ENCODE measurements around the gene SALL4. TPM values are rescaled to one million over a fixed set of nuclear protein-coding genes. Genes with fewer than 3 reads are reported as not detected.

The SALL4 gene
- total and polyA plus RNA-seq, 9 of the 15 experiments (the other 6 are each of a cell fraction or from before 2014, with no cell fraction given): 0.03 to 0.07 TPM; not detected in 7

- TF ChIP-seq ATF7 (IDR thresholded peaks at IDR 0.05): no peak
- TF ChIP-seq ZNF449 (CRISPR knock-in tag; IDR thresholded peaks at IDR 0.05): no peak
- peak in 1 of 3 experiments; percentile 14; a peak in 1 of 6 replicates for TF ChIP-seq ZBTB11 (CRISPR knock-in tag; IDR thresholded peaks at IDR 0.05)
- TF ChIP-seq SAFB2 (IDR thresholded peaks at IDR 0.05; ENCODE audit: borderline replicate concordance, low read depth, low read length, severe bottlenecking): no peak
- no peak for TF ChIP-seq ESRRA (IDR thresholded peaks at IDR 0.05; ENCODE audit: borderline replicate concordance, low read depth)
- TF ChIP-seq ZBTB7A (IDR thresholded peaks at IDR 0.05; ENCODE audit: borderline replicate concordance, control insufficient read depth, low read depth, low read length): peak; percentile 81
- no peak for TF ChIP-seq ZNF717 (CRISPR knock-in tag; IDR thresholded peaks at IDR 0.05)
- TF ChIP-seq MCM2 (IDR thresholded peaks at IDR 0.05; ENCODE audit: low read depth): no peak
- no peak for TF ChIP-seq ZNF316 (IDR thresholded peaks at IDR 0.05)
- TF ChIP-seq YY1 (IDR thresholded peaks at IDR 0.05; ENCODE audit: borderline replicate concordance in 1 of 3, control insufficient read depth in 1 of 3, extremely low read depth in 1 of 3, insufficient read depth in 3 of 3, insufficient read length in 1 of 3, insufficient replicate concordance in 2 of 3, low read depth in 1 of 3, low read length in 2 of 3): no peak
- TF ChIP-seq SAP30 (IDR thresholded peaks at IDR 0.05; ENCODE audit: borderline replicate concordance, insufficient read depth, low read depth, low read length, poor library complexity, severe bottlenecking): no peak
- TF ChIP-seq SP2 (IDR thresholded peaks at IDR 0.05; ENCODE audit: extremely low read depth, low read depth, low read length, poor library complexity, severe bottlenecking): no peak
- peak; percentile 76 for TF ChIP-seq CTCFL (IDR thresholded peaks at IDR 0.05; ENCODE audit: borderline replicate concordance, insufficient read depth, low read depth, low read length, poor library complexity, severe bottlenecking)
Observed at GRCh38 chr20:51800060-51800871, 2.1 kb downstream of the SALL4 start (continued).

All from K562 (cell line).